Measurements from ENCODE around the gene TMEM116.

- TF ChIP-seq MAX (IDR thresholded peaks at IDR 0.05) (no peak), EP300 (IDR thresholded peaks at IDR 0.05; ENCODE audit: borderline replicate concordance) (no peak), CEBPB (IDR thresholded peaks at IDR 0.05) (no peak), NFIC (IDR thresholded peaks at IDR 0.05) (no peak)
- TF ChIP-seq, protein P1, sequence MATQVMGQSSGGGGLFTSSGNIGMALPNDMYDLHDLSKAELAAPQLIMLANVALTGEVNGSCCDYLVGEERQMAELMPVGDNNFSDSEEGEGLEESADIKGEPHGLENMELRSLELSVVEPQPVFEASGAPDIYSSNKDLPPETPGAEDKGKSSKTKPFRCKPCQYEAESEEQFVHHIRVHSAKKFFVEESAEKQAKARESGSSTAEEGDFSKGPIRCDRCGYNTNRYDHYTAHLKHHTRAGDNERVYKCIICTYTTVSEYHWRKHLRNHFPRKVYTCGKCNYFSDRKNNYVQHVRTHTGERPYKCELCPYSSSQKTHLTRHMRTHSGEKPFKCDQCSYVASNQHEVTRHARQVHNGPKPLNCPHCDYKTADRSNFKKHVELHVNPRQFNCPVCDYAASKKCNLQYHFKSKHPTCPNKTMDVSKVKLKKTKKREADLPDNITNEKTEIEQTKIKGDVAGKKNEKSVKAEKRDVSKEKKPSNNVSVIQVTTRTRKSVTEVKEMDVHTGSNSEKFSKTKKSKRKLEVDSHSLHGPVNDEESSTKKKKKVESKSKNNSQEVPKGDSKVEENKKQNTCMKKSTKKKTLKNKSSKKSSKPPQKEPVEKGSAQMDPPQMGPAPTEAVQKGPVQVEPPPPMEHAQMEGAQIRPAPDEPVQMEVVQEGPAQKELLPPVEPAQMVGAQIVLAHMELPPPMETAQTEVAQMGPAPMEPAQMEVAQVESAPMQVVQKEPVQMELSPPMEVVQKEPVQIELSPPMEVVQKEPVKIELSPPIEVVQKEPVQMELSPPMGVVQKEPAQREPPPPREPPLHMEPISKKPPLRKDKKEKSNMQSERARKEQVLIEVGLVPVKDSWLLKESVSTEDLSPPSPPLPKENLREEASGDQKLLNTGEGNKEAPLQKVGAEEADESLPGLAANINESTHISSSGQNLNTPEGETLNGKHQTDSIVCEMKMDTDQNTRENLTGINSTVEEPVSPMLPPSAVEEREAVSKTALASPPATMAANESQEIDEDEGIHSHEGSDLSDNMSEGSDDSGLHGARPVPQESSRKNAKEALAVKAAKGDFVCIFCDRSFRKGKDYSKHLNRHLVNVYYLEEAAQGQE (IDR thresholded peaks at IDR 0.05; ENCODE audit: low read depth): no peak
Measured at GRCh38 chr12:112001576-112001975, 11.4 kb downstream of the TMEM116 start.

Data from Ishikawa (cell line).